K562 (cell line): Measurements from ENCODE around the gene UTP11. TPM values are rescaled to one million over a fixed set of nuclear protein-coding genes. Genes with fewer than 3 reads are reported as not detected.
A peak's percentile ranks its signal among the peaks of the same experiment; 100 is the strongest.

Experiments used
- ARNT ChIP-seq, 2 experiments: fragments of 450-650 bp; IDR thresholded peaks; 2 replicates each; pipeline ENCODE4 v1.6.1; 2016; ENCODE audit warnings: mild to moderate bottlenecking in 1 of 2
- BACH1 ChIP-seq: fragments of 200-800 bp; sonication (Bioruptor generic); IDR thresholded peaks from 2 replicates; pipeline ENCODE4 v1.6.1; 2016; ENCODE audit warnings: missing genetic modification characterization, missing compliant biosample characterization
- CREM ChIP-seq: IDR thresholded peaks from 2 replicates; pipeline ENCODE4 v1.6.1; 2014; ENCODE audit warnings: antibody characterized with exemption, low read depth
- E2F3 ChIP-seq: fragments of 250-450 bp; sonication (Bioruptor Pico); IDR thresholded peaks from 2 replicates; pipeline ENCODE4 v1.4.0; 2020; ENCODE audit warnings: mild to moderate bottlenecking
- EHMT2 ChIP-seq: fragments of 450-650 bp; IDR thresholded peaks from 2 replicates; pipeline ENCODE4 v1.6.1; 2018; ENCODE audit warnings: antibody characterized with exemption
- ELK1 ChIP-seq: sonication (generic); formaldehyde crosslinking; IDR thresholded peaks from 2 replicates; pipeline ENCODE4 v1.8.1; 2022; ENCODE audit warnings: missing genetic modification reagents
- FOXJ2 ChIP-seq: fragments of 200-800 bp; sonication (Bioruptor generic); IDR thresholded peaks from 2 replicates; pipeline ENCODE4 v1.6.1; 2016; ENCODE audit warnings: missing genetic modification characterization, missing compliant biosample characterization
- FOXK1 ChIP-seq: sonication (generic); formaldehyde crosslinking; IDR thresholded peaks from 2 replicates; pipeline ENCODE4 v1.8.0; 2022; ENCODE audit warnings: missing genetic modification reagents, mild to moderate bottlenecking, borderline replicate concordance
- MBD2 ChIP-seq: sonication (generic); IDR thresholded peaks from 2 replicates; pipeline ENCODE4 v1.6.1; 2016; ENCODE audit warnings: low read depth, borderline replicate concordance
- MTF1 ChIP-seq: fragments of 250-450 bp; sonication (Bioruptor Pico); IDR thresholded peaks from 2 replicates; pipeline ENCODE4 v1.9.0; 2021; ENCODE audit warnings: moderate library complexity, mild to moderate bottlenecking, inconsistent platforms, borderline replicate concordance
- POLR2G ChIP-seq: fragments of 200-400 bp; formaldehyde crosslinking; IDR thresholded peaks from 2 replicates; pipeline ENCODE4 v1.6.1; 2017; ENCODE audit warnings: low read depth, mild to moderate bottlenecking, antibody characterized with exemption, low read length, moderate library complexity
- PTBP1 ChIP-seq: fragments of 200-400 bp; formaldehyde crosslinking; IDR thresholded peaks from 2 replicates; pipeline ENCODE4 v1.6.1; 2017; ENCODE audit warnings: low read depth, low read length
- PURB ChIP-seq: sonication (generic); formaldehyde crosslinking; IDR thresholded peaks from 2 replicates; pipeline ENCODE4 v1.9.0; 2021; ENCODE audit warnings: low read depth, mild to moderate bottlenecking, missing genetic modification reagents
- SIRT6 ChIP-seq: IDR thresholded peaks from one replicate; pipeline ENCODE4 v1.6.1; 2012; ENCODE audit warnings: low read depth, mild to moderate bottlenecking, control low read depth, inconsistent platforms, low read length, moderate library complexity
- SLC30A9 ChIP-seq: fragments of 250-450 bp; sonication (Bioruptor Pico); IDR thresholded peaks from 2 replicates; pipeline ENCODE4 v1.8.0; 2022; ENCODE audit warnings: mild to moderate bottlenecking, moderate library complexity
- SMAD4 ChIP-seq: fragments of 250-450 bp; sonication (Bioruptor Pico); conservative IDR thresholded peaks from 2 replicates; pipeline ENCODE4 v1.8.0; 2021; ENCODE audit warnings: inconsistent platforms, mild to moderate bottlenecking, moderate library complexity
- TCFL5 ChIP-seq: fragments of 250-450 bp; sonication (Bioruptor Pico); conservative IDR thresholded peaks from 2 replicates; pipeline ENCODE4 v1.6.1; 2021; ENCODE audit warnings: mild to moderate bottlenecking, moderate library complexity, matching md5 sums
- TEAD1 ChIP-seq, 2 experiments: fragments of 450-650 bp in 1 of 2; sonication (generic) in 1 of 2; formaldehyde crosslinking; IDR thresholded peaks; 2 replicates each; pipeline versions ENCODE4 v1.4.0 to v1.8.0; 2020 to 2022; ENCODE audit warnings: mild to moderate bottlenecking in 2 of 2, missing genetic modification reagents in 1 of 2
- USF1 ChIP-seq: sonication (generic); formaldehyde crosslinking; IDR thresholded peaks from 2 replicates; pipeline ENCODE4 v1.9.0; 2022; ENCODE audit warnings: mild to moderate bottlenecking, missing genetic modification reagents
- USF2 ChIP-seq: sonication (generic); formaldehyde crosslinking; IDR thresholded peaks from 2 replicates; pipeline ENCODE4 v1.5.0; 2020; ENCODE audit warnings: missing genetic modification reagents
- ZC3H8 ChIP-seq: fragments of 450-650 bp; IDR thresholded peaks from 2 replicates; pipeline ENCODE4 v1.6.1; 2017
- ZFP91 ChIP-seq: sonication (generic); formaldehyde crosslinking; IDR thresholded peaks from 2 replicates; pipeline ENCODE4 v1.8.0; 2022; ENCODE audit warnings: mild to moderate bottlenecking, missing genetic modification reagents
- ZNF316 ChIP-seq: fragments of 450-650 bp; IDR thresholded peaks from 2 replicates; pipeline ENCODE4 v1.6.1; 2016
- ZNF707 ChIP-seq: fragments of 250-450 bp; sonication (Bioruptor Pico); conservative IDR thresholded peaks from 2 replicates; pipeline ENCODE4 v1.8.0; 2022; ENCODE audit warnings: inconsistent platforms, mild to moderate bottlenecking, moderate library complexity
- polyA plus RNA-seq, 8 experiments: library from polyadenylated mRNA; depleted of rRNA in 4 of 8; stranded (reverse) in 5 of 8; unstranded in 3 of 8; fragments of >200 nt; fragmentation: Nextera tagmentation in 2 of 8; fragmentation: Illumina TruSeq in 1 of 8; extraction: Ambion mirVana in 2 of 8; extraction: Trizol in 1 of 8; gene quantifications; 2 replicates each; pipeline versions ENCODE4 v1.2.1 to v1.2.3, GENCODE V29; 2011 to 2014; ENCODE audit warnings: inconsistent platforms in 1 of 8, missing spikeins in 1 of 8
- total RNA-seq, 7 experiments: library from RNA; depleted of rRNA in 6 of 7; stranded (reverse); fragments of >200 nt in 6 of 7; fragmentation: Illumina TruSeq in 2 of 7; extraction: Trizol in 2 of 7; gene quantifications; 2 replicates each; pipeline versions ENCODE4 v1.2.1 to v1.2.3, GENCODE V29; 2011 to 2021; ENCODE audit warnings: low replicate concordance in 1 of 7

UTP11 gene
- total and polyA plus RNA-seq, 9 of the 15 experiments (the other 6 are each of a cell fraction or from before 2014, with no cell fraction given), result 91.1 to 378 (median 221) TPM

- TF ChIP-seq TEAD1 (CRISPR knock-in tag; IDR thresholded peaks at IDR 0.05), result peak in 1 of 2 experiments; percentile 47; a peak in 1 of 4 replicates
- TF ChIP-seq EHMT2, result peak; percentile 53; the same call in 1 of the 2 replicates
- TF ChIP-seq ZNF316, result peak; percentile 93
- peak; percentile 78; the same call in 1 of the 2 replicates for TF ChIP-seq BACH1 (tag)
- no peak for TF ChIP-seq FOXJ2 (tag)
- no peak for TF ChIP-seq ZC3H8
- TF ChIP-seq MBD2, result peak; percentile 25; the same call in 1 of the 2 replicates
- TF ChIP-seq E2F3, result peak; percentile 51; the same call in 1 of the 2 replicates
- 0 out of 2 replicates have a peak, but pooled peaks have one; percentile 29 for TF ChIP-seq POLR2G
- no peak for TF ChIP-seq FOXK1 (CRISPR knock-in tag)
- no peak for TF ChIP-seq USF1 (CRISPR knock-in tag)
- peak; percentile 85 for TF ChIP-seq SMAD4
- no peak for TF ChIP-seq SIRT6
- TF ChIP-seq ARNT (IDR thresholded peaks at IDR 0.05), result peak in 1 of 2 experiments; percentile 50; a peak in 1 of 4 replicates
- TF ChIP-seq ZFP91 (CRISPR knock-in tag), result no peak
- TF ChIP-seq CREM, result 0 out of 2 replicates have a peak, but pooled peaks have one; percentile 37
- no peak for TF ChIP-seq PTBP1
- no peak for TF ChIP-seq ZNF707 (CRISPR knock-in tag)
- no peak for TF ChIP-seq SLC30A9 (CRISPR knock-in tag)
- no peak for TF ChIP-seq TCFL5 (CRISPR knock-in tag)
- no peak for TF ChIP-seq USF2
- no peak for TF ChIP-seq ELK1
- TF ChIP-seq PURB (CRISPR knock-in tag), result no peak
- no peak for TF ChIP-seq MTF1 (CRISPR knock-in tag)
Measured at GRCh38 chr1:38009088-38009840, 3.3 kb upstream of the UTP11 start (continued).
